C4-2B (cell line): ENCODE measurements around the gene ATP1A3.

Source experiments
- ZFX ChIP-seq: fragments of 450-650 bp; IDR thresholded peaks from 2 replicates; pipeline ENCODE4 v1.6.1; 2017
- TF ChIP-seq, protein P1 (sequence below): fragments of 450-650 bp; conservative IDR thresholded peaks from 2 replicates; pipeline ENCODE4 v1.5.1; 2017; ENCODE audit warnings: mild to moderate bottlenecking

DNA sequence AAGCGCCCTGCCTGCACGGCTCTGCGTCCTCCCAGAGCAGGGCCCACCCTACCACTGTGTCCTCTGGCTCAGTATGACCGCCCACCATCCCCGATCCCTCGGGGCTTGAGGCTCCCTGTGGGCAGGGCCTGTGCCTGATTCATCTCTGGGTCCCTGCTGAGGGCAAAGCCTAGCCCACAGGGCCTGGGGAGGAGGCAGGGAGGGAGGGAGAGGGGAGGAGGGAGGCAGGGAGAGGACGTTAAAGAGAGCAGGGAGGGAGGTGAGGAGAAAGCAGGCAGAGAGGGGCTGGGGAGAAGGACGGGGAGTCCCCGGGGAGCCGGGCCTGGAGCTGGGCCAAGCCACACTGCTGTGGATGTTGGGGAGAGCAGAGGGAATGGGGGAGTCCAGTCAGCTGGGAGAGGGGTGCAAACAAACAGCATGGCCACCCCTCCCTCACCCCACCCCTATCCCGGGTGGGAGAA, 61.7 kb downstream of the ATP1A3 start:
- TF ChIP-seq, protein P1, sequence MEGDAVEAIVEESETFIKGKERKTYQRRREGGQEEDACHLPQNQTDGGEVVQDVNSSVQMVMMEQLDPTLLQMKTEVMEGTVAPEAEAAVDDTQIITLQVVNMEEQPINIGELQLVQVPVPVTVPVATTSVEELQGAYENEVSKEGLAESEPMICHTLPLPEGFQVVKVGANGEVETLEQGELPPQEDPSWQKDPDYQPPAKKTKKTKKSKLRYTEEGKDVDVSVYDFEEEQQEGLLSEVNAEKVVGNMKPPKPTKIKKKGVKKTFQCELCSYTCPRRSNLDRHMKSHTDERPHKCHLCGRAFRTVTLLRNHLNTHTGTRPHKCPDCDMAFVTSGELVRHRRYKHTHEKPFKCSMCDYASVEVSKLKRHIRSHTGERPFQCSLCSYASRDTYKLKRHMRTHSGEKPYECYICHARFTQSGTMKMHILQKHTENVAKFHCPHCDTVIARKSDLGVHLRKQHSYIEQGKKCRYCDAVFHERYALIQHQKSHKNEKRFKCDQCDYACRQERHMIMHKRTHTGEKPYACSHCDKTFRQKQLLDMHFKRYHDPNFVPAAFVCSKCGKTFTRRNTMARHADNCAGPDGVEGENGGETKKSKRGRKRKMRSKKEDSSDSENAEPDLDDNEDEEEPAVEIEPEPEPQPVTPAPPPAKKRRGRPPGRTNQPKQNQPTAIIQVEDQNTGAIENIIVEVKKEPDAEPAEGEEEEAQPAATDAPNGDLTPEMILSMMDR, result no peak
- no peak for TF ChIP-seq ZFX
